Natural killer cell (primary cell): ENCODE measurements around the gene ZNF587. TPM values are rescaled to one million over a fixed set of nuclear protein-coding genes. Genes with fewer than 3 reads are reported as not detected.
A peak's percentile ranks its signal among the peaks of the same experiment; 100 is the strongest.
"Not testable (repeated sequence)": the region's sequence is repeated elsewhere in the genome, so short reads cannot be mapped to it uniquely, and the experiment has no call there.

Source experiments
- ATAC-seq, 3 donors: fragments of 150-1000 bp in 2 of 3; fragments of 200-7000 bp in 1 of 3; cut with Tn5 transposase; 1 replicate in 1 of 3; 2 replicates in 2 of 3; pipeline ENCODE4 v1.10.0; 2021; ENCODE audit warnings: mild to moderate bottlenecking in 2 of 3, moderate library complexity in 2 of 3
- DNase-seq, 2 donors: peaks; one replicate each; pipeline versions ENCODE4 v3.0.0 to v3.0.0-alpha.2; 2013 to 2021; ENCODE audit warnings: mixed read lengths in 1 of 2
- H3K27ac ChIP-seq: one replicate; pipeline ENCODE4 v1.5.1; 2013; ENCODE audit warnings: mild to moderate bottlenecking, low read length
- H3K27me3 ChIP-seq: one replicate; pipeline ENCODE4 v1.6.1; 2013; ENCODE audit warnings: low read length; ENCODE audit not compliant: control insufficient read depth, insufficient read depth
- H3K36me3 ChIP-seq: one replicate; pipeline ENCODE4 v1.6.1; 2013; ENCODE audit warnings: low read length; ENCODE audit not compliant: control insufficient read depth, insufficient read depth
- H3K4me1 ChIP-seq: one replicate; pipeline ENCODE4 v1.6.1; 2013; ENCODE audit warnings: low read length; ENCODE audit not compliant: control insufficient read depth, insufficient read depth
- H3K4me3 ChIP-seq: one replicate; pipeline ENCODE4 v1.5.1; 2013; ENCODE audit warnings: low read length
- H3K9me3 ChIP-seq: one replicate; pipeline ENCODE4 v1.6.1; 2013; ENCODE audit warnings: low read length; ENCODE audit not compliant: control insufficient read depth, insufficient read depth
- H3K27ac Mint-ChIP-seq, 2 donors: one replicate each; pipeline ENCODE4 v1.8.0; 2022; ENCODE audit warnings: mild to moderate bottlenecking in 2 of 2, mixed read lengths in 2 of 2, moderate library complexity in 1 of 2
- H3K27me3 Mint-ChIP-seq, 2 donors: one replicate each; pipeline ENCODE4 v1.8.0; 2022; ENCODE audit warnings: low read depth in 2 of 2, mixed read lengths in 2 of 2
- H3K36me3 Mint-ChIP-seq: one replicate; pipeline ENCODE4 v1.8.0; 2022; ENCODE audit warnings: mixed read lengths
- H3K4me1 Mint-ChIP-seq, 2 donors: one replicate each; pipeline ENCODE4 v1.8.0; 2022; ENCODE audit warnings: mixed read lengths in 2 of 2
- H3K4me3 Mint-ChIP-seq: one replicate; pipeline ENCODE4 v1.8.0; 2022; ENCODE audit warnings: mild to moderate bottlenecking, moderate library complexity, mixed read lengths
- H3K9me3 Mint-ChIP-seq, 2 donors: one replicate each; pipeline ENCODE4 v1.8.0; 2022; ENCODE audit warnings: mixed read lengths in 2 of 2
- WGBS: methylation state at CpG from one replicate; pipeline ENCODE4 v1.1.7; 2013; ENCODE audit warnings: missing lambda C conversion rate; ENCODE audit not compliant: insufficient coverage; 5-methylcytosine and 5-hydroxymethylcytosine counted together
- intact Hi-C: fragments of 100-400 bp; cut with micrococcal nuclease; formaldehyde crosslinking; loops from one replicate; pipeline ENCODE4 v1.14.2; 2022
- total RNA-seq, 4 donors: library from RNA; stranded (reverse); fragments of 120-200 nt in 1 of 4; gene quantifications; one replicate each; pipeline versions ENCODE4 v1.2.3 to v1.2.4, GENCODE V29; 2013 to 2022
- TF ChIP-seq, protein P1 (sequence below): fragments of 200-600 bp; IDR thresholded peaks from one replicate; pipeline ENCODE4 v1.8.0; 2022; ENCODE audit warnings: antibody characterized with exemption

Gene ZNF587
- total RNA-seq, 3 donors from 2014 or later (not counting 1 experiment from before 2014, with no cell fraction given): 54.9 to 58.9 (median 55.1) TPM

GRCh38 chr19:57841122-57841763 lies 8.4 kb upstream of the ZNF587 start:
- H3K27me3 ChIP-seq: no peaks in the 10 kb centered on the region
- no peak overlapping the region for H3K4me3 ChIP-seq
- WGBS: 97% methylated on average over 4 of the region's 6 CpGs
- H3K4me1 Mint-ChIP-seq: peaks cover 9 to 18% of the 10 kb centered on the region in 2 donors
- no peak for DNase-seq
- no peaks in the 10 kb centered on the region for H3K36me3 Mint-ChIP-seq
- peaks cover 13% of the 10 kb centered on the region for H3K36me3 ChIP-seq
- intact Hi-C loops: no loop called here
- H3K4me1 ChIP-seq: peaks cover 8% of the 10 kb centered on the region
- no peak overlapping the region for H3K4me3 Mint-ChIP-seq
- ATAC-seq: no peak
- no peaks in the 10 kb centered on the region for H3K27me3 Mint-ChIP-seq
- no peak overlapping the region for H3K27ac Mint-ChIP-seq
- H3K9me3 Mint-ChIP-seq: no peaks in the 10 kb centered on the region
- no peaks in the 10 kb centered on the region for H3K9me3 ChIP-seq
- TF ChIP-seq, protein P1, sequence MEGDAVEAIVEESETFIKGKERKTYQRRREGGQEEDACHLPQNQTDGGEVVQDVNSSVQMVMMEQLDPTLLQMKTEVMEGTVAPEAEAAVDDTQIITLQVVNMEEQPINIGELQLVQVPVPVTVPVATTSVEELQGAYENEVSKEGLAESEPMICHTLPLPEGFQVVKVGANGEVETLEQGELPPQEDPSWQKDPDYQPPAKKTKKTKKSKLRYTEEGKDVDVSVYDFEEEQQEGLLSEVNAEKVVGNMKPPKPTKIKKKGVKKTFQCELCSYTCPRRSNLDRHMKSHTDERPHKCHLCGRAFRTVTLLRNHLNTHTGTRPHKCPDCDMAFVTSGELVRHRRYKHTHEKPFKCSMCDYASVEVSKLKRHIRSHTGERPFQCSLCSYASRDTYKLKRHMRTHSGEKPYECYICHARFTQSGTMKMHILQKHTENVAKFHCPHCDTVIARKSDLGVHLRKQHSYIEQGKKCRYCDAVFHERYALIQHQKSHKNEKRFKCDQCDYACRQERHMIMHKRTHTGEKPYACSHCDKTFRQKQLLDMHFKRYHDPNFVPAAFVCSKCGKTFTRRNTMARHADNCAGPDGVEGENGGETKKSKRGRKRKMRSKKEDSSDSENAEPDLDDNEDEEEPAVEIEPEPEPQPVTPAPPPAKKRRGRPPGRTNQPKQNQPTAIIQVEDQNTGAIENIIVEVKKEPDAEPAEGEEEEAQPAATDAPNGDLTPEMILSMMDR: no peak
- H3K27ac ChIP-seq: no peak overlapping the region

- H3K4me1 Mint-ChIP-seq: peaks cover 23 to 24% of the 10 kb centered on the region in 2 donors
- H3K4me3 ChIP-seq, H3K36me3 ChIP-seq, H3K27ac Mint-ChIP-seq, H3K9me3 Mint-ChIP-seq, DNase-seq, H3K27ac ChIP-seq, H3K4me3 Mint-ChIP-seq, intact Hi-C loops, ATAC-seq, H3K27me3 Mint-ChIP-seq, H3K36me3 Mint-ChIP-seq, H3K27me3 ChIP-seq, H3K9me3 ChIP-seq: not testable (repeated sequence)
- H3K4me1 ChIP-seq: peaks cover 18% of the 10 kb centered on the region
- WGBS: 50% methylated on average over 2 of the region's 3 CpGs
These were observed 2.5 kb upstream of the ZNF587 start for GRCh38 chr19:57847164-57847563.

DNA sequence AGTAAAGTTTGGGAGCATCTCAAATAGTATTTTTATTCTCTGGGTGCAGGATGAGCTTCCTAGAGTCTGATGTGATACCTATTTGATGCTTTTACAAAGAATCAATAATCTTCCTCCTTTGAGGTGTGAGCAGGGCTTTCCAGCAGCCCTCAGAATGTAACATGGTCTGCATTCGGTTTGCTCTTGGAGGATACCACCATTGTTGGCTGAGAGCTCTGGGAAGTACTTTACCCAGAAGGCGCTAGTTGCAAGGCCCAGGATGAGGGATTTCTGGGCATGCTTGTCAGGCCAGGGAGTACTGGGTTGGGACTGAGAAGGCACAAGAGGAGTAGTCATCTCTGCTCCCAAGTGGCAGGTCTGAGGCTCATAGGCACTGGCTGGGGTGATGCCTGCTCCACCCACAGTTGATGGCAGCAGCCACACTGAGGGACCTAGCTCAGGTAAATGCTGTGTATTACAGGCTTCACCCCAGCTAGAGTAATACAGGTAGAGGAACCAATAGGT lies 445 bp upstream of the ZNF587 start:
- Mint-ChIP-seq H3K4me1 (peaks cover 29 to 30% of the 10 kb centered on the region in 2 donors), H3K27ac (peak overlapping the region; percentile 96 to 98)
- H3K27ac ChIP-seq: peak overlapping the region; percentile 84
- not testable (repeated sequence) for ATAC-seq, H3K36me3 Mint-ChIP-seq, DNase-seq, H3K27me3 ChIP-seq, H3K9me3 Mint-ChIP-seq, H3K36me3 ChIP-seq, H3K27me3 Mint-ChIP-seq, H3K4me3 Mint-ChIP-seq, H3K9me3 ChIP-seq
- 94% methylated on average over 2 of the region's 2 CpGs for WGBS
- peak overlapping the region; percentile 79 for H3K4me3 ChIP-seq
- intact Hi-C loops: loop anchor here (1.0 to 2.0 kb wide), 2 partner anchors 30 to 39 kb away; no protein-coding TSS in a partner anchor
- peaks cover 18% of the 10 kb centered on the region for H3K4me1 ChIP-seq

DNA sequence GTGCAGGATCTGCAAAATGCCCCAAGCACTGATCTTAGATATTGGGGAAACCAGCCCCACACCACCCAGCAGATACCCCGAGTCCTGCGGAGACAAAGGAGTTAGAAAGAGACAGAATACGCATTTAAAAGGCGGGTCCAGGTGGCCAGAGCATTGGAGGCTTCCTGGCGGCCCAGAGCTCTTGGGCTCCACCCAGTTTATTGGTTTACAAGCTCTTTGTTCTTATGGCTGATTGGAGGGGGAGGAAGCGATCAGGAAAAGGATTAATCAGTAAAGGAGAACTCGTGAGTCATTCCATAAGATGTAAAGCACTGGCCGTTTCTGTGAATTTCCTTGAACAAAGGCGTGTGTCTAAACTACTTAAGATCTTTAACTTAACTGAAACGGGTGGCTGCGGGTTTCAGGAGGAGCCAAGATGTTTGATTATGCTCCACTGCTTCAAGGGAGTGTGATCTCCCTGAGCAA lies 926 bp downstream of the ZNF587 start:
- no peaks in the 10 kb centered on the region for H3K27me3 ChIP-seq
- Mint-ChIP-seq H3K36me3 (no peaks in the 10 kb centered on the region), H3K4me3 (peak overlapping the region; percentile 96), H3K27ac (peak overlapping the region; percentile 96 to 98), H3K4me1 (peaks cover 29 to 30% of the 10 kb centered on the region in 2 donors), H3K27me3 (no peaks in the 10 kb centered on the region), H3K9me3 (no peaks in the 10 kb centered on the region)
- peak overlapping the region; percentile 79 for H3K4me3 ChIP-seq
- H3K27ac ChIP-seq: peak overlapping the region; percentile 84
- no peaks in the 10 kb centered on the region for H3K9me3 ChIP-seq
- peaks cover 4% of the 10 kb centered on the region for H3K36me3 ChIP-seq
- TF ChIP-seq, protein P1: no peak
- H3K4me1 ChIP-seq: peaks cover 18% of the 10 kb centered on the region
- DNase-seq (peak in 1 of 2 donors; percentile 10), ATAC-seq (no peak)
- intact Hi-C loops: no loop called here
- 49% methylated on average over 10 of the region's 11 CpGs for WGBS

- H3K9me3 Mint-ChIP-seq, H3K36me3 Mint-ChIP-seq, intact Hi-C loops, H3K27me3 Mint-ChIP-seq, H3K27ac ChIP-seq, H3K4me3 Mint-ChIP-seq, H3K27me3 ChIP-seq, H3K9me3 ChIP-seq, H3K4me3 ChIP-seq, DNase-seq, H3K36me3 ChIP-seq, ATAC-seq: not testable (repeated sequence)
- Mint-ChIP-seq H3K4me1 (peaks cover 29 to 30% of the 10 kb centered on the region in 2 donors), H3K27ac (peak overlapping the region; percentile 96 to 98)
- WGBS: 94% methylated on average over 3 of the region's 6 CpGs
- H3K4me1 ChIP-seq: peaks cover 18% of the 10 kb centered on the region
These were observed 2.3 kb downstream of the ZNF587 start for GRCh38 chr19:57851812-57852603.

- H3K9me3 ChIP-seq, H3K27ac Mint-ChIP-seq, ATAC-seq, H3K27ac ChIP-seq, H3K4me3 ChIP-seq, intact Hi-C loops, H3K27me3 Mint-ChIP-seq, H3K27me3 ChIP-seq, H3K9me3 Mint-ChIP-seq, DNase-seq, H3K4me3 Mint-ChIP-seq: not testable (repeated sequence)
- peaks cover 18% of the 10 kb centered on the region for H3K36me3 ChIP-seq
- WGBS: 100% methylated on average over 2 of the region's 2 CpGs
- Mint-ChIP-seq H3K4me1 (peaks cover 29 to 30% of the 10 kb centered on the region in 2 donors), H3K36me3 (peaks cover 13% of the 10 kb centered on the region)
- H3K4me1 ChIP-seq: peaks cover 17% of the 10 kb centered on the region
These were observed 4.5 kb downstream of the ZNF587 start for GRCh38 chr19:57854117-57854516.
